Upper lobe of left lung (tissue), 6 donors: Measurements from ENCODE around the gene ADD3. TPM values are rescaled to one million over a fixed set of nuclear protein-coding genes. Genes with fewer than 3 reads are reported as not detected.

Source experiments
- ATAC-seq, 2 donors: fragments of 200-7000 bp; cut with Tn5 transposase; one replicate each; pipeline ENCODE4 v1.9.1; 2022; ENCODE audit warnings: mild to moderate bottlenecking in 2 of 2, moderate library complexity in 2 of 2; ENCODE audit not compliant: low FRiP score in 2 of 2
- DNase-seq, 2 donors: peaks; one replicate each; pipeline ENCODE4 v3.0.0-alpha.2; 2019 to 2020
- H3K27ac ChIP-seq, 4 donors: fragments of 200-600 bp; sonication (generic); one replicate each; pipeline ENCODE4 v1.5.1; 2016 to 2019
- H3K27me3 ChIP-seq, 4 donors: fragments of 200-600 bp; sonication (generic); one replicate each; pipeline ENCODE4 v1.5.1; 2017 to 2019
- H3K36me3 ChIP-seq, 4 donors: fragments of 200-600 bp; sonication (generic); one replicate each; pipeline ENCODE4 v1.5.1; 2016 to 2019
- H3K4me1 ChIP-seq, 4 donors: fragments of 200-600 bp; sonication (generic); one replicate each; pipeline ENCODE4 v1.5.1; 2018 to 2019
- H3K4me3 ChIP-seq, 4 donors: fragments of 200-600 bp; sonication (generic); one replicate each; pipeline ENCODE4 v1.5.1; 2017 to 2019; ENCODE audit warnings: mild to moderate bottlenecking in 2 of 4, moderate library complexity in 1 of 4
- H3K9me3 ChIP-seq, 4 donors: fragments of 200-600 bp; sonication (generic); one replicate each; pipeline ENCODE4 v1.5.1; 2018 to 2019
- EP300 ChIP-seq, 4 donors: sonication (generic); formaldehyde crosslinking; IDR thresholded peaks; one replicate each; pipeline ENCODE4 v1.5.1; 2017; ENCODE audit warnings: antibody characterized with exemption in 4 of 4, control low read depth in 2 of 4
- POLR2A ChIP-seq, 4 donors: fragments of 450-650 bp; IDR thresholded peaks; one replicate each; pipeline ENCODE4 v1.5.1; 2016 to 2017; ENCODE audit warnings: antibody characterized with exemption in 4 of 4, mild to moderate bottlenecking in 2 of 4
- POLR2AphosphoS5 ChIP-seq, 2 donors: sonication (generic); formaldehyde crosslinking; IDR thresholded peaks; one replicate each; pipeline ENCODE4 v1.5.1; 2017; ENCODE audit warnings: antibody characterized with exemption in 2 of 2
- WGBS, 2 donors: methylation state at CpG; one replicate each; pipeline ENCODE4 v1.1.5; 2017 to 2018; 5-methylcytosine and 5-hydroxymethylcytosine counted together
- total RNA-seq, 6 donors: library from RNA; depleted of rRNA in 4 of 6; stranded (reverse); fragments of >200 nt in 4 of 6; gene quantifications; one replicate each; pipeline versions ENCODE4 v1.1.0 to v1.2.1, GENCODE V29; 2016 to 2021
- TF ChIP-seq, protein P1 (sequence below), 6 experiments: fragments of 450-650 bp in 4 of 6; fragments of 200-600 bp in 2 of 6; sonication (generic) in 2 of 6; IDR thresholded peaks; one replicate each; pipeline ENCODE4 v1.5.1; 2016 to 2019; ENCODE audit warnings: antibody characterized with exemption in 6 of 6
- donor health status: DM: no; HTN: no; CAD: no; lungs with moderate emphysema.
- donor health status: DM: no; HTN: yes; CAD: no; lungs with severe emphysema.

Gene ADD3, protein sequence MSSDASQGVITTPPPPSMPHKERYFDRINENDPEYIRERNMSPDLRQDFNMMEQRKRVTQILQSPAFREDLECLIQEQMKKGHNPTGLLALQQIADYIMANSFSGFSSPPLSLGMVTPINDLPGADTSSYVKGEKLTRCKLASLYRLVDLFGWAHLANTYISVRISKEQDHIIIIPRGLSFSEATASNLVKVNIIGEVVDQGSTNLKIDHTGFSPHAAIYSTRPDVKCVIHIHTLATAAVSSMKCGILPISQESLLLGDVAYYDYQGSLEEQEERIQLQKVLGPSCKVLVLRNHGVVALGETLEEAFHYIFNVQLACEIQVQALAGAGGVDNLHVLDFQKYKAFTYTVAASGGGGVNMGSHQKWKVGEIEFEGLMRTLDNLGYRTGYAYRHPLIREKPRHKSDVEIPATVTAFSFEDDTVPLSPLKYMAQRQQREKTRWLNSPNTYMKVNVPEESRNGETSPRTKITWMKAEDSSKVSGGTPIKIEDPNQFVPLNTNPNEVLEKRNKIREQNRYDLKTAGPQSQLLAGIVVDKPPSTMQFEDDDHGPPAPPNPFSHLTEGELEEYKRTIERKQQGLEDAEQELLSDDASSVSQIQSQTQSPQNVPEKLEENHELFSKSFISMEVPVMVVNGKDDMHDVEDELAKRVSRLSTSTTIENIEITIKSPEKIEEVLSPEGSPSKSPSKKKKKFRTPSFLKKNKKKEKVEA
- 100 to 1,000 TPM in 2 of 6 donors, 10 to 100 TPM in 4; 34.1 to 229 (median 61.0) TPM for total RNA-seq

DNA sequence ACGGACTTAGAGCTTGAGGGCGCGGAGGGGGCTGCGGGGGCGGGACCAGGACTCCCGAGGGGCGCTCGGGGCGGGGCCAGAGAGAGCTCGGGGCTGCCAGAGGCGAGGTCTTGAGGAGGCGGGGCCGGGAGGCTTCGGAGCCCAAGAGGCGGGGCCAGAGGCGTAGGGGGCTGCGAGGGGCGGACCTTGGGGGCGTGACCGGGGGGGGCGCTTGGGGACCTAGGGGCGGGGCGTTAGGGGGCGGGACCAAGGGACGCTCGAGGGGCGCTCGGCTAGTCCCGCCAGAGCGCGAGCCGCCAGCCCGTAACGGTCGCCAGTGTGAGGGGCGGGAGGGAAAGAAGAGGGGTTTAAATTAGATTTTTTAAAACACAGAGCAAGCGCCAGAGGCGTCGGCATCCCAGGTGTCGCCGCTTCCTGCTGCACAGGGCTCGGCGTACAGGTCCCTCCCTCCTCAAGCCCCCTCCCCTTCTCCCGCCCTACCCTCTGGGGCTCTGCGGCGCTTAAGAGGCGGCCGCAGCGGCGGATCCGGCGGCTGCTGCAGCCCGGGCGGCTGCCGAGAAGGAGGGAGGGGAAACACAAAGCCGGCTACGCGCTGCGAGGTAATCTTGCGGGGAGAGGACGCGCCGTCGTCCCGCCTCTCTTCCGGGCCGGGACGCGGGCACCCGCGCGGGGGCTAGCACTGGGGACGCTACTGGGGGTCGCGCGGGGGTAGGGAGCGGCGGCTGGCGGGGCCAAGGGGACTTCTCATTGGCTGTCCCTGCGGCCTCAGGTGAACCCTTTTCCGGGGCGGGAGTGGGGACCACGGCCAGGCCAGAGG is at the start of gene ADD3:
Gene ADD3, plus strand, starts transcription at position 284 of the 817 bp plus-strand sequence. CDS start 92,670 bp downstream, outside the sequence.
- H3K36me3 ChIP-seq: no peaks in the 10 kb centered on the region
- H3K27ac ChIP-seq: peak within 1 kb of the TSS; percentile 86 to 96 (median 92)
- TF ChIP-seq, protein P1, sequence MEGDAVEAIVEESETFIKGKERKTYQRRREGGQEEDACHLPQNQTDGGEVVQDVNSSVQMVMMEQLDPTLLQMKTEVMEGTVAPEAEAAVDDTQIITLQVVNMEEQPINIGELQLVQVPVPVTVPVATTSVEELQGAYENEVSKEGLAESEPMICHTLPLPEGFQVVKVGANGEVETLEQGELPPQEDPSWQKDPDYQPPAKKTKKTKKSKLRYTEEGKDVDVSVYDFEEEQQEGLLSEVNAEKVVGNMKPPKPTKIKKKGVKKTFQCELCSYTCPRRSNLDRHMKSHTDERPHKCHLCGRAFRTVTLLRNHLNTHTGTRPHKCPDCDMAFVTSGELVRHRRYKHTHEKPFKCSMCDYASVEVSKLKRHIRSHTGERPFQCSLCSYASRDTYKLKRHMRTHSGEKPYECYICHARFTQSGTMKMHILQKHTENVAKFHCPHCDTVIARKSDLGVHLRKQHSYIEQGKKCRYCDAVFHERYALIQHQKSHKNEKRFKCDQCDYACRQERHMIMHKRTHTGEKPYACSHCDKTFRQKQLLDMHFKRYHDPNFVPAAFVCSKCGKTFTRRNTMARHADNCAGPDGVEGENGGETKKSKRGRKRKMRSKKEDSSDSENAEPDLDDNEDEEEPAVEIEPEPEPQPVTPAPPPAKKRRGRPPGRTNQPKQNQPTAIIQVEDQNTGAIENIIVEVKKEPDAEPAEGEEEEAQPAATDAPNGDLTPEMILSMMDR (IDR thresholded peaks at IDR 0.05): no peak
- TF ChIP-seq POLR2A (IDR thresholded peaks at IDR 0.05): peak in 3 of 4 donors; percentile 47 to 70 (median 56)
- TF ChIP-seq POLR2AphosphoS5 (IDR thresholded peaks at IDR 0.05): peak in 1 of 2 donors; percentile 79
- H3K4me3 ChIP-seq: peak within 1 kb of the TSS; percentile 74 to 98 (median 90)
- no peaks in the 10 kb centered on the region for H3K27me3 ChIP-seq
- peak; percentile 94 to 95 for ATAC-seq
- DNase-seq: peak; percentile 96
- no peaks in the 10 kb centered on the region for H3K9me3 ChIP-seq
- WGBS, 2 donors: 1 to 4% methylated on average over 13 to 46 of the region's 83 CpGs
- peaks cover 27 to 62% (median 39%) of the 10 kb centered on the region in 4 donors for H3K4me1 ChIP-seq

DNA sequence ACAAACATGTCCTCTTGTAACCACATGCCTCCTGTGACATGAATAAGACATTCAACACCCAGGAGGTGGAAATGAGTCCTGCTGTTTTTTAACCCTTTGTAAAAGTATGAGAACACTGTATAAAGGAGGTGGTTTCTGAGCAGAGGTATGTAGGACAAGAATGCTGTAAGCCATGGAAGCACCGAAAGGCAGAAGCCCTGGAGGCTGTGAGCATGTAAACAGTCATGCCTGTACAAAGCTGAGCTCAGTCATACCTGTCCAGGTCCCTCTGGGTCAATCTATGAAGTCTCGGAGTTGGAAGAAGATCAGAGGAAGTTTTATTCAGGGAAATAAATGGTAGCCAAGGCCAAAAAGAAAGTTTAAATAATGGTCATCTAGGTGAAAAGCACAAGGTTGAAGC is 49.7 kb upstream of the ADD3 start:
- WGBS, 2 donors: 75 to 88% methylated on average over 2 of the region's 2 CpGs
- H3K4me1 ChIP-seq: no peaks in the 10 kb centered on the region
- H3K27ac ChIP-seq: no peak overlapping the region
- DNase-seq (no peak), ATAC-seq (no peak)
- no peak overlapping the region for H3K4me3 ChIP-seq
- no peaks in the 10 kb centered on the region for H3K27me3 ChIP-seq
- no peaks in the 10 kb centered on the region for H3K36me3 ChIP-seq
- no peaks in the 10 kb centered on the region for H3K9me3 ChIP-seq
- no peak for TF ChIP-seq POLR2A (IDR thresholded peaks at IDR 0.05)
- no peak for TF ChIP-seq EP300 (IDR thresholded peaks at IDR 0.05)

DNA sequence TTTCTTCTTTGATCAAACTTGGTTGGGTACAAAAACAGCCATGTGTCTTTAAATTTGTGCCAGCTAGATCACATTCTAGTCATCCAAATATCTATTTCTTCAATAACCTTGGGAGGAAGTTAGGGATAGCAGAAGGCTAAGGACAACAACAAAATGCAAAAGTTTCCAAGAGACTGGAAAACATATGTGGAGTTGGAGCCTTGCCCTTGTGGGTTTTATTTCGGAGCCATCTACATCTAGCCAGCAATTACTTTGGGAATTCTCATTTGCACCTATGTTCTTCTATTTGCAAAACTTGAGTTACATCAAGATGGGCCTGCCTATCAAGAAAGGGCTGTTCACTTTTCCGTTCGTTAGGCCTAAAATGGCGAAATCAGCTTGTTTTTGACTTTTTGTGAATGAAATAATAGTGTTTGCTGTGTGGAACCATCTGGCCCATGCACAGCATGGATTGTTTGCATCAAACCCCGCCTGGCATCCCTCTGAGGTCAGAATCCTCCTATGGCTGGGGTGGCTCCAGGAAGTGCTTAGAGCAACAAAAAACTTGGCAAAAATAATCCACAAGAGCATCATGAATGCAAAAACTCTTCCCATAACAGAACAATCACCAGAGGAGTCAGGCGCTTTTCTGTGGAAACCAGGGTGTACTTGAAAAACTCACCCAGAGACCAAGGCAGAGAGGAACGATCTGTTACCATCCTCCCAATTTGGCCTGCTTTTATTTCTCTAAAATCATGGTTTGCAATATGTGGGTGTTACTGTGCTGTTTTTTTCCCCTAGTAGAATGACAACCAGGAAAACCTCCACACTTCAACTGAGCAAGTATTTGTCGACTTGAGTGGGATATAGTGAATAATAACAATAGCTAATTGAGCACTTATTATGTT is 48.3 kb upstream of the ADD3 start:
- TF ChIP-seq POLR2A (IDR thresholded peaks at IDR 0.05): no peak
- TF ChIP-seq, protein P1 (IDR thresholded peaks at IDR 0.05): no peak
- TF ChIP-seq POLR2AphosphoS5 (IDR thresholded peaks at IDR 0.05): no peak
- no peak for TF ChIP-seq EP300 (IDR thresholded peaks at IDR 0.05)
- Histone ChIP-seq H3K27ac (no peak overlapping the region), H3K4me1 (no peaks in the 10 kb centered on the region), H3K27me3 (no peaks in the 10 kb centered on the region), H3K4me3 (no peak overlapping the region), H3K36me3 (no peaks in the 10 kb centered on the region), H3K9me3 (no peaks in the 10 kb centered on the region)
- DNase-seq: no peak
- WGBS, 2 donors: 90% methylated on average over 8 of the region's 8 CpGs
- ATAC-seq: no peak

DNA sequence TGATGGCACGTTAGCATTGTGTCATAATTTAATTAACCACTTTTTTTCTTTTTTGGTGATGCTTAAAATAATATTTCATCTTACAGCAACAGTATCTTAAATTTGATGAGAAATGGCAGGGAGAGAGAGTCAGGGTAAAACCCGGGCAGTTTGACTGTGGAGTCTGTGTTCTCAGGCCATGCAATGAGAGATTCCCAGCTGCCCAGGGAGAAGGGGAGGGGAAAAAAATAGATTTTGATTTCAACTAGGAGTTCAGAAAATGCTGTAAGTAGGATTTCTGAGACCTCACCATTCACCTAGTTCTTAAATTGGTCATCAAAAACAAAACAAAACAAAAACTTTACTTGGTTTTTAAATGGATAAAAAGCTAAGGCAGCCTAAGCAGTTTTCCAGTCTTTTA is 47.1 kb upstream of the ADD3 start:
- TF ChIP-seq POLR2AphosphoS5 (IDR thresholded peaks at IDR 0.05): no peak
- TF ChIP-seq, protein P1 (IDR thresholded peaks at IDR 0.05): no peak
- TF ChIP-seq POLR2A (IDR thresholded peaks at IDR 0.05): no peak
- no peak for TF ChIP-seq EP300 (IDR thresholded peaks at IDR 0.05)
- peaks cover 0 to 5% (median 2%) of the 10 kb centered on the region in 4 donors for H3K4me1 ChIP-seq
- H3K36me3 ChIP-seq: no peaks in the 10 kb centered on the region
- WGBS, 2 donors: 86 to 88% methylated on average over 2 of the region's 2 CpGs
- H3K27me3 ChIP-seq: no peaks in the 10 kb centered on the region
- ATAC-seq: no peak
- H3K9me3 ChIP-seq: no peaks in the 10 kb centered on the region
- H3K4me3 ChIP-seq: no peak overlapping the region
- DNase-seq: no peak
- H3K27ac ChIP-seq: no peak overlapping the region
